H9 (cell line): ENCODE data around the gene NPM3. TPM values are rescaled to one million over a fixed set of nuclear protein-coding genes. Genes with fewer than 3 reads are reported as not detected.

Source experiments
- DNase-seq: peaks from one replicate; pipeline ENCODE4 v3.0.0-alpha.2; 2017
- H2AFZ ChIP-seq: one replicate; pipeline ENCODE4 v1.6.1; 2013; ENCODE audit warnings: mild to moderate bottlenecking, low read length, control low read depth, moderate library complexity
- H2AK5ac ChIP-seq: 2 replicates; pipeline ENCODE4 v1.6.1; 2013; ENCODE audit warnings: low read length, control low read depth, mixed read lengths; ENCODE audit not compliant: insufficient read length
- H2BK120ac ChIP-seq: one replicate; pipeline ENCODE4 v1.6.1; 2013; ENCODE audit warnings: low read depth, mild to moderate bottlenecking, low read length, control low read depth, inconsistent platforms; ENCODE audit not compliant: poor library complexity, severe bottlenecking
- H2BK12ac ChIP-seq: 2 replicates; pipeline ENCODE4 v1.6.1; 2013; ENCODE audit warnings: low read length, control low read depth, mixed read lengths, low read depth; ENCODE audit not compliant: insufficient read length
- H2BK15ac ChIP-seq: 2 replicates; pipeline ENCODE4 v1.6.1; 2013; ENCODE audit warnings: low read depth, low read length, control low read depth
- H2BK20ac ChIP-seq: one replicate; pipeline ENCODE4 v1.6.1; 2013; ENCODE audit warnings: low read depth, mild to moderate bottlenecking, low read length, control low read depth, inconsistent platforms; ENCODE audit not compliant: poor library complexity, severe bottlenecking
- H2BK5ac ChIP-seq: 2 replicates; pipeline ENCODE4 v1.6.1; 2013; ENCODE audit warnings: low read length, control low read depth, mixed read lengths; ENCODE audit not compliant: insufficient read length
- H3K14ac ChIP-seq: 2 replicates; pipeline ENCODE4 v1.6.1; 2013; ENCODE audit warnings: low read length, control low read depth; ENCODE audit not compliant: insufficient read depth
- H3K18ac ChIP-seq: 2 replicates; pipeline ENCODE4 v1.6.1; 2013; ENCODE audit warnings: low read depth, mild to moderate bottlenecking, mixed read lengths, low read length, control low read depth; ENCODE audit not compliant: insufficient read length
- H3K23ac ChIP-seq: 2 replicates; pipeline ENCODE4 v1.6.1; 2013; ENCODE audit warnings: low read length, control low read depth, mixed read lengths, low read depth; ENCODE audit not compliant: insufficient read length
- H3K23me2 ChIP-seq: 2 replicates; pipeline ENCODE4 v1.6.1; 2013; ENCODE audit warnings: low read depth, mild to moderate bottlenecking, mixed read lengths, low read length, control low read depth; ENCODE audit not compliant: insufficient read length, poor library complexity, severe bottlenecking
- H3K27ac ChIP-seq: 2 replicates; pipeline ENCODE4 v1.5.1; 2013; ENCODE audit warnings: low read length, control low read depth, mixed read lengths, low read depth; ENCODE audit not compliant: insufficient read length
- H3K27me3 ChIP-seq: 2 replicates; pipeline ENCODE4 v1.6.1; 2013; ENCODE audit warnings: low read length, control low read depth, inconsistent platforms; ENCODE audit not compliant: insufficient read depth
- H3K4ac ChIP-seq: 2 replicates; pipeline ENCODE4 v1.6.1; 2013; ENCODE audit warnings: low read depth, mild to moderate bottlenecking, control low read depth, inconsistent platforms, low read length, moderate library complexity
- H3K4me1 ChIP-seq: 2 replicates; pipeline ENCODE4 v1.6.1; 2013; ENCODE audit warnings: low read length, control low read depth, inconsistent platforms; ENCODE audit not compliant: insufficient read depth
- H3K4me2 ChIP-seq: 2 replicates; pipeline ENCODE4 v1.6.1; 2013; ENCODE audit warnings: low read length, control low read depth, mixed read lengths; ENCODE audit not compliant: insufficient read length, insufficient read depth
- H3K56ac ChIP-seq: 2 replicates; pipeline ENCODE4 v1.6.1; 2013; ENCODE audit warnings: low read depth, mild to moderate bottlenecking, mixed read lengths, low read length, control low read depth; ENCODE audit not compliant: insufficient read length
- H3K79me1 ChIP-seq: 2 replicates; pipeline ENCODE4 v1.6.1; 2013; ENCODE audit warnings: low read depth, mild to moderate bottlenecking, moderate library complexity, low read length, control low read depth, inconsistent platforms; ENCODE audit not compliant: insufficient read depth, poor library complexity, severe bottlenecking
- H3K79me2 ChIP-seq: 2 replicates; pipeline ENCODE4 v1.6.1; 2013; ENCODE audit warnings: low read length, control low read depth, inconsistent platforms; ENCODE audit not compliant: insufficient read depth
- H3K9ac ChIP-seq: 2 replicates; pipeline ENCODE4 v1.6.1; 2013; ENCODE audit warnings: low read length, control low read depth, mixed read lengths; ENCODE audit not compliant: insufficient read length; ENCODE audit errors: extremely low read depth
- H3K9me3 ChIP-seq: one replicate; pipeline ENCODE4 v1.6.1; 2013; ENCODE audit warnings: low read depth, low read length, inconsistent platforms; ENCODE audit not compliant: control insufficient read depth
- H3T11ph ChIP-seq: one replicate; pipeline ENCODE4 v1.6.1; 2013; ENCODE audit warnings: mild to moderate bottlenecking, low read length, control low read depth, inconsistent platforms
- H4K20me1 ChIP-seq: one replicate; pipeline ENCODE4 v1.6.1; 2013; ENCODE audit not compliant: control insufficient read depth, insufficient read length, insufficient read depth
- H4K5ac ChIP-seq: 2 replicates; pipeline ENCODE4 v1.6.1; 2013; ENCODE audit warnings: low read depth, mild to moderate bottlenecking, mixed read lengths, low read length, control low read depth; ENCODE audit not compliant: insufficient read length
- H4K8ac ChIP-seq: replicated peaks from 2 replicates; pipeline ENCODE4 v1.6.1; 2013; ENCODE audit warnings: low read length, control low read depth, mixed read lengths, low read depth; ENCODE audit not compliant: insufficient read length
- H4K91ac ChIP-seq: 2 replicates; pipeline ENCODE4 v1.6.1; 2013; ENCODE audit warnings: low read depth, mild to moderate bottlenecking, moderate library complexity, mixed read lengths, low read length, control low read depth; ENCODE audit not compliant: insufficient read length
- H3K27ac Mint-ChIP-seq, 3 experiments: 2 replicates in 2 of 3; 3 replicates in 1 of 3; pipeline ENCODE4 v1.8.0; 2020 to 2021; ENCODE audit warnings: mixed read lengths in 3 of 3, mild to moderate bottlenecking in 1 of 3, moderate library complexity in 1 of 3
- H3K27me3 Mint-ChIP-seq: 2 replicates; pipeline ENCODE4 v1.8.0; 2021; ENCODE audit warnings: low read depth, mild to moderate bottlenecking, moderate library complexity, mixed read lengths
- H3K36me3 Mint-ChIP-seq, 3 experiments: 2 replicates in 2 of 3; 3 replicates in 1 of 3; pipeline ENCODE4 v1.8.0; 2020 to 2021; ENCODE audit warnings: low read depth in 3 of 3, mixed read lengths in 3 of 3; ENCODE audit not compliant: insufficient read depth in 1 of 3
- H3K4me1 Mint-ChIP-seq, 2 experiments: 2 replicates each; pipeline ENCODE4 v1.8.0; 2020; ENCODE audit warnings: mixed read lengths in 2 of 2
- H3K4me3 Mint-ChIP-seq, 2 experiments: 2 replicates in 1 of 2; 3 replicates in 1 of 2; pipeline ENCODE4 v1.8.0; 2020 to 2021; ENCODE audit warnings: mild to moderate bottlenecking in 2 of 2, mixed read lengths in 2 of 2, moderate library complexity in 1 of 2
- H3K9me3 Mint-ChIP-seq, 2 experiments: 2 replicates in 1 of 2; 3 replicates in 1 of 2; pipeline ENCODE4 v1.8.0; 2020; ENCODE audit warnings: mild to moderate bottlenecking in 2 of 2, mixed read lengths in 2 of 2, moderate library complexity in 1 of 2
- WGBS: extraction: QIAGEN DNeasy Blood & Tissue Kit; methylation state at CpG from one replicate; pipeline ENCODE4 v1.1.7; 2013; ENCODE audit warnings: missing lambda C conversion rate, low lambda C conversion rate, mixed read lengths; ENCODE audit not compliant: insufficient read length; ENCODE audit errors: extremely low coverage; 5-methylcytosine and 5-hydroxymethylcytosine counted together
- total RNA-seq: library from RNA; stranded (reverse); gene quantifications from 2 replicates; pipeline ENCODE4 v1.2.1, GENCODE V29; 2021
- TF ChIP-seq, protein P1 (sequence below): fragments of 200-600 bp; sonication (generic); conservative IDR thresholded peaks from 3 replicates; pipeline ENCODE4 v1.8.0; 2021; ENCODE audit warnings: antibody characterized with exemption, mild to moderate bottlenecking

NPM3 gene
- total RNA-seq, 1 experiment from 2014 or later = 133 TPM

DNA sequence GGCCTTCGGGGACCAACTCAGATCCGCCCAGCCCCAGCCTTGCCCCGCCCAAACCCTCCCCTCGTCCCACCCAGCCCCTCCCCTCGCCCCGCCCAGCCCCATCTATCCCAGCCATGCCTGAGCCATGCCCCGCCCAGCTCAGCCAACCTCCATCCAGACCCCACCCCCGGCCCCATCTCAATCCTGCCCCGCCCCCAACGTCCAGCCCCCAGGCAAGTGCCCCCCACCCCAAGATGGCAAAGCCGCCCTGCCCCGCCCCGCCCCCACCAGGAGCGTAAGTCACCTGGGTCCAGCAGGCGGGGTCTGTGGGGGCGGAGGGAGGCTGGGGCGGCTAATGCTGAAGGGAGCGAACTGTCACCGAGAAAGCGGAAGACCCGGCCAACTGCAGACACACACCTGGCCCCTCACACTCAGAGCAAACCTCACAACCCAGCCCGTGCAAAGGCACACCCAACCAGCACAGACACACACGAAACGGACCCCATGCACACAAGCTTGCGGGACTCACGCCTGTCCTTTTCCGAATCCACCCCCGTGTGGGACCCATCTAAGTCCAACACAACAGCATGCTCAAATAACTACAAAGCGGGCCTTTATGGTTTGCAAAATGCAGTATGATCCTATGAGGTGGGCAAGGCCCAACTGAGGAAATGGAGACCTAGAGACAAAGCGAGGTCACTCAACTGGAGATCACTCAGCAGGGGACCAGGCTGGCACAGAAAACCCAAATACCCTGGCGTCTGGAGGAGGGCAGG, 46.5 kb upstream of the NPM3 start:
- no peak overlapping the region for H3K56ac ChIP-seq
- peak; percentile 92 for DNase-seq
- no peak overlapping the region for H3T11ph ChIP-seq
- H3K79me1 ChIP-seq = no peaks in the 10 kb centered on the region
- Mint-ChIP-seq H3K4me1 (peaks cover 18 to 27% of the 10 kb centered on the region in 2 experiments), H3K27ac (peak overlapping the region; percentile 78 to 89 (median 86); a peak in 5 of 7 replicates), H3K36me3 (peaks cover 3 to 9% (median 6%) of the 10 kb centered on the region in 3 experiments; a peak in 6 of 7 replicates), H3K9me3 (no peaks in the 10 kb centered on the region), H3K27me3 (peaks cover 10% of the 10 kb centered on the region), H3K4me3 (peak overlapping the region; percentile 64 to 85)
- no peak overlapping the region for H3K4ac ChIP-seq
- TF ChIP-seq, protein P1, sequence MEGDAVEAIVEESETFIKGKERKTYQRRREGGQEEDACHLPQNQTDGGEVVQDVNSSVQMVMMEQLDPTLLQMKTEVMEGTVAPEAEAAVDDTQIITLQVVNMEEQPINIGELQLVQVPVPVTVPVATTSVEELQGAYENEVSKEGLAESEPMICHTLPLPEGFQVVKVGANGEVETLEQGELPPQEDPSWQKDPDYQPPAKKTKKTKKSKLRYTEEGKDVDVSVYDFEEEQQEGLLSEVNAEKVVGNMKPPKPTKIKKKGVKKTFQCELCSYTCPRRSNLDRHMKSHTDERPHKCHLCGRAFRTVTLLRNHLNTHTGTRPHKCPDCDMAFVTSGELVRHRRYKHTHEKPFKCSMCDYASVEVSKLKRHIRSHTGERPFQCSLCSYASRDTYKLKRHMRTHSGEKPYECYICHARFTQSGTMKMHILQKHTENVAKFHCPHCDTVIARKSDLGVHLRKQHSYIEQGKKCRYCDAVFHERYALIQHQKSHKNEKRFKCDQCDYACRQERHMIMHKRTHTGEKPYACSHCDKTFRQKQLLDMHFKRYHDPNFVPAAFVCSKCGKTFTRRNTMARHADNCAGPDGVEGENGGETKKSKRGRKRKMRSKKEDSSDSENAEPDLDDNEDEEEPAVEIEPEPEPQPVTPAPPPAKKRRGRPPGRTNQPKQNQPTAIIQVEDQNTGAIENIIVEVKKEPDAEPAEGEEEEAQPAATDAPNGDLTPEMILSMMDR = no peak
- no peak overlapping the region for H3K23ac ChIP-seq
- no peak overlapping the region for H2BK12ac ChIP-seq
- no peak overlapping the region for H3K14ac ChIP-seq
- H4K5ac ChIP-seq = no peak overlapping the region
- H3K9ac ChIP-seq = no peak overlapping the region
- no peaks in the 10 kb centered on the region for H3K79me2 ChIP-seq
- H4K20me1 ChIP-seq = peaks cover 3% of the 10 kb centered on the region
- H3K18ac ChIP-seq = no peak overlapping the region
- H3K4me1 ChIP-seq = peaks cover 6% of the 10 kb centered on the region; the same call in 1 of the 2 replicates
- no CpG with 5 or more reads among the region's 31 CpGs for WGBS
- H2AK5ac ChIP-seq = no peak overlapping the region
- peak overlapping the region; percentile 94 for H3K4me2 ChIP-seq
- no peak overlapping the region for H2BK120ac ChIP-seq
- H2BK5ac ChIP-seq = no peak overlapping the region
- H3K27me3 ChIP-seq = no peaks in the 10 kb centered on the region
- H3K9me3 ChIP-seq = no peaks in the 10 kb centered on the region
- no peak overlapping the region for H4K91ac ChIP-seq
- H2BK20ac ChIP-seq = no peak overlapping the region
- no peak overlapping the region for H2AFZ ChIP-seq
- H2BK15ac ChIP-seq = no peak overlapping the region
- peaks cover 19% of the 10 kb centered on the region for H3K23me2 ChIP-seq
- no peak overlapping the region for H3K27ac ChIP-seq
- H4K8ac ChIP-seq = no peak overlapping the region
